Lower lobe of right lung (tissue), 2 donors: ENCODE measurements around the gene GDF11. TPM values are rescaled to one million over a fixed set of nuclear protein-coding genes. Genes with fewer than 3 reads are reported as not detected.

Experiments
- ATAC-seq, 2 donors: fragments of 200-7000 bp; cut with Tn5 transposase; one replicate each; pipeline ENCODE4 v1.9.1; 2020 to 2022; ENCODE audit warnings: mild to moderate bottlenecking in 2 of 2, moderate library complexity in 2 of 2
- DNase-seq: peaks from one replicate; pipeline ENCODE4 v3.0.0-alpha.2; 2020
- H3K27ac ChIP-seq: fragments of 200-600 bp; one replicate; pipeline ENCODE4 v1.8.0; 2022
- H3K27me3 ChIP-seq: fragments of 200-600 bp; one replicate; pipeline ENCODE4 v1.8.0; 2022; ENCODE audit warnings: low read depth
- H3K36me3 ChIP-seq: fragments of 200-600 bp; one replicate; pipeline ENCODE4 v1.8.0; 2022; ENCODE audit warnings: mild to moderate bottlenecking
- H3K4me1 ChIP-seq: fragments of 200-600 bp; one replicate; pipeline ENCODE4 v1.8.0; 2022
- H3K4me3 ChIP-seq: fragments of 200-600 bp; one replicate; pipeline ENCODE4 v1.8.0; 2022; ENCODE audit warnings: mild to moderate bottlenecking
- H3K9me3 ChIP-seq: fragments of 200-600 bp; one replicate; pipeline ENCODE4 v1.8.0; 2022
- intact Hi-C: fragments of 100-400 bp; cut with DNase I; formaldehyde crosslinking; loops from one replicate; pipeline ENCODE4 v1.11.0; 2022
- total RNA-seq: library from RNA; stranded (reverse); fragmentation: NEBNext Ultra II Directional; extraction: Animal tissue kit (Norgen Biotek cat#: 25700); gene quantifications from one replicate; pipeline ENCODE4 v1.2.1, GENCODE V29; 2021
- TF ChIP-seq, protein P1 (sequence below): fragments of 200-600 bp; IDR thresholded peaks from one replicate; pipeline ENCODE4 v1.8.0; 2022; ENCODE audit warnings: antibody characterized with exemption, mild to moderate bottlenecking
- donor health status: DM: no; HTN: yes; CAD: no; lungs with severe emphysema.

The GDF11 gene
- total RNA-seq, 1 donor from 2014 or later: 3.8 TPM

DNA sequence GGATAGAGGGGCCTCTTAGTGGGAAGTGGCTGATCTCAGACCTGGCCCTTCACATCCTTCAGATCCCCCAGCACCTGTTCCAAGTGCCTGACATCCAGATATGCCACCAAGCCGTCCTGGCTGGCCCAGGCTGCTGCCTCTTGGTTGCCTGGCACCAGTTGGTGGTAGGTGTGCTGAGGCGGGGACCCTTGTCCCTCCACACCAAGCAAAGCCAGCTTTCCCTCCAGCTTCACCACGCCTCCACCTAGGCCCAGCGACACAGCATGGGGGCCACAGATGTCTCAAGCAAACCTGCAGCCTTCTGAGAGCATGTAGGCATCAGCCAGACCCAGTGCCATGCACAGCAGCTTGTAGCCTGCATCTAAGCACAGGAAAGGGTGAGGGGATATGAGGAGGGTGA, 10.6 kb upstream of the GDF11 start:
- DNase-seq (no peak), ATAC-seq (no peak)
- Histone ChIP-seq H3K4me1 (peaks cover 34% of the 10 kb centered on the region), H3K36me3 (peaks cover 2% of the 10 kb centered on the region), H3K27ac (no peak overlapping the region), H3K4me3 (no peak overlapping the region), H3K9me3 (no peaks in the 10 kb centered on the region), H3K27me3 (no peaks in the 10 kb centered on the region)
- TF ChIP-seq, protein P1, sequence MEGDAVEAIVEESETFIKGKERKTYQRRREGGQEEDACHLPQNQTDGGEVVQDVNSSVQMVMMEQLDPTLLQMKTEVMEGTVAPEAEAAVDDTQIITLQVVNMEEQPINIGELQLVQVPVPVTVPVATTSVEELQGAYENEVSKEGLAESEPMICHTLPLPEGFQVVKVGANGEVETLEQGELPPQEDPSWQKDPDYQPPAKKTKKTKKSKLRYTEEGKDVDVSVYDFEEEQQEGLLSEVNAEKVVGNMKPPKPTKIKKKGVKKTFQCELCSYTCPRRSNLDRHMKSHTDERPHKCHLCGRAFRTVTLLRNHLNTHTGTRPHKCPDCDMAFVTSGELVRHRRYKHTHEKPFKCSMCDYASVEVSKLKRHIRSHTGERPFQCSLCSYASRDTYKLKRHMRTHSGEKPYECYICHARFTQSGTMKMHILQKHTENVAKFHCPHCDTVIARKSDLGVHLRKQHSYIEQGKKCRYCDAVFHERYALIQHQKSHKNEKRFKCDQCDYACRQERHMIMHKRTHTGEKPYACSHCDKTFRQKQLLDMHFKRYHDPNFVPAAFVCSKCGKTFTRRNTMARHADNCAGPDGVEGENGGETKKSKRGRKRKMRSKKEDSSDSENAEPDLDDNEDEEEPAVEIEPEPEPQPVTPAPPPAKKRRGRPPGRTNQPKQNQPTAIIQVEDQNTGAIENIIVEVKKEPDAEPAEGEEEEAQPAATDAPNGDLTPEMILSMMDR: no peak
- intact Hi-C loops: no loop called here

DNA sequence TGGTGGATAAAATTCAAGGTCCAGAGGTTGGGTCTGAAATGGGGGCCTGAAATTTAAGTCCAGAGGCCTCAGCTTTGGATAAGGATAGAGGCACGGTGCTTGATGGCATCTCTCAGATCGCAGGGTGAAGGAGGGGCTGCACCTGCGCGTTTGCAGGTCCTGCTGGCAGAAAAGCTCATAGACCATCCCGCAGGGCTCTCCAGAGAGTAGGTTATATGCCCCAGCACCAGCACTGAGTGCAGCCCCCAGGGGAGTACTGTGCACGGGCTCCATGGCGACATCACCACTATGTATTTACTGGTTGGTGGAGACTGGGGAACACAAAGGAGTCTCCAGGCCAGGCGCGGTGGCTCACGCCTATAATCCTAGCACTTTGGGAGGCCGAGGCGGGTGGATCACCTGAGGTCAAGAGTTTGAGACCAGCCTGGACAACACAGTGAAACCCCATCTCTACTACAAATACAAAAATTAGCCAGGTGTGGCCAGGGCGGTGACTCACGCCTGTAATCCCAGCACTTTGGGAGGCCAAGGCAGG, 9.8 kb upstream of the GDF11 start:
- Histone ChIP-seq H3K27ac (no peak overlapping the region), H3K4me1 (peaks cover 37% of the 10 kb centered on the region), H3K4me3 (no peak overlapping the region), H3K36me3 (no peaks in the 10 kb centered on the region), H3K9me3 (no peaks in the 10 kb centered on the region), H3K27me3 (no peaks in the 10 kb centered on the region)
- TF ChIP-seq, protein P1: no peak
- intact Hi-C loops: no loop called here
- ATAC-seq: no peak
- no peak for DNase-seq

DNA sequence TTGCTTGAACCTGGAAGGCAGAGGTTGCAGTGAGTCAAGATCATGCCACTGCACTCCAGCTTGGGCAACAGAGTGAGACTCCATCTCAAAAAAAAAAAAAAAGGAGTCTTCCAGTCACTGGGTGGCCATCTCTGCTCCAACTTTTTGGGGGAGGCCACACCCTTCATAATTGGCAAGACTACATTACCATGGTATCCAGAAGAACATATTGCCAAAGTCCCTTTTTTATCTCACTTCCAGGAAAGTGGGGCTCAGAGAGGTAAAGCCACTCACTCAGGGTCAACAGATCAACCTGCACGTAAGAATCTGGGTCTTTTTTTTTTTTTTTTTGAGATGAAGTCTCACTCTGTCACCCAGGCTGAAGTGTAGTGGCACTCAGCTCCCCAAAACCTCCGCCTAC, 9.1 kb upstream of the GDF11 start:
- DNase-seq (no peak), ATAC-seq (no peak)
- TF ChIP-seq, protein P1: no peak
- Histone ChIP-seq H3K36me3 (no peaks in the 10 kb centered on the region), H3K4me1 (peaks cover 42% of the 10 kb centered on the region), H3K27ac (no peak overlapping the region), H3K9me3 (no peaks in the 10 kb centered on the region), H3K4me3 (no peak overlapping the region), H3K27me3 (no peaks in the 10 kb centered on the region)
- intact Hi-C loops: no loop called here

DNA sequence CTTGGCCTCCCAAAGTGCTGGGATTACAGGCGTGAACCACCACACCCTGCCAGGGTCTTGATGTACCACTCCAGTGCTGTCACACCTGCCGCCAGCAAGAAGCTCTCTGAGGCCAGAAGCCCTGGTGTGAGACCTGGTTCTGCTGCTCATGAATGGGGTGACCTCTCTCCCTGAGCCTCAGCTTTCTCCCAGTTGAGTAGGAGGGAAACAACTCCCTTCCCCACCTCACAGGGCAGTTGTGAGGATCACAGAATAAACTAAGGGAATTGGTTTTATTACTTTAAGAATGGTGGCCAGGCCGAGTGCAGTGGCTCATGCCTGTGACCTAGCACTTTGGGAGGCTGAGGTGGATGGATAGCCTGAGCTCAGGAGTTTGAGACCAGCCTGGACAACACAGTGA, 8.3 kb upstream of the GDF11 start:
- Histone ChIP-seq H3K36me3 (no peaks in the 10 kb centered on the region), H3K4me1 (peaks cover 41% of the 10 kb centered on the region), H3K27me3 (no peaks in the 10 kb centered on the region), H3K9me3 (no peaks in the 10 kb centered on the region), H3K27ac (no peak overlapping the region), H3K4me3 (no peak overlapping the region)
- intact Hi-C loops: no loop called here
- ATAC-seq (no peak), DNase-seq (no peak)
- TF ChIP-seq, protein P1: no peak

DNA sequence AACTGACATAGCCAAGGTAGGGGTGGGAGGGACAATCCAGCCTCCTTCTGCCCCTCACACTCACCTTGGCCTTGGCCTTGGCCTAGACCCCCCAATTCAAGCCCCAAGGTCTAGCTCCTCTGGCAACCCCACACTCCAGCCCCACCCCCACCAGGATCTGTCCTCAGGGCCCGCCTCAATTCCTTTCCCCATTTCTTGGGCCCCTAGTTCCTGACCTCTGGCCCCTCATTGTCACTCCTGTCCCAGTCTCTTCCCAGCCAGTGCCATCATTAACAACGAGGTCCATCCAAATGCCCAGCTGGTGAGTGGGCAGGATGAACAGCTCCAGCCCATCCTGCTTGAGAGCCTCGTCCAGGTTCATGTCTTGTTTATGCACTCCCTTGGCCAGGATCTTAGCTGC, 6.8 kb upstream of the GDF11 start:
- intact Hi-C loops: no loop called here
- ATAC-seq: no peak
- TF ChIP-seq, protein P1: no peak
- H3K36me3 ChIP-seq: no peaks in the 10 kb centered on the region
- no peaks in the 10 kb centered on the region for H3K9me3 ChIP-seq
- H3K27me3 ChIP-seq: no peaks in the 10 kb centered on the region
- H3K4me3 ChIP-seq: no peak overlapping the region
- DNase-seq: no peak
- H3K4me1 ChIP-seq: peaks cover 27% of the 10 kb centered on the region
- no peak overlapping the region for H3K27ac ChIP-seq
